Transverse colon (tissue), 4 donors: ENCODE data around the gene SLC19A1. TPM values are rescaled to one million over a fixed set of nuclear protein-coding genes. Genes with fewer than 3 reads are reported as not detected.

Experiments used
- DNase-seq: peaks from one replicate; pipeline ENCODE4 v3.0.0-alpha.2; 2019
- H3K27ac ChIP-seq, 4 donors: fragments of 200-600 bp; sonication (generic); 2 replicates each; pipeline ENCODE4 v1.5.1; 2016 to 2018; ENCODE audit warnings: inconsistent platforms in 4 of 4
- H3K27me3 ChIP-seq: fragments of 200-600 bp; sonication (generic); 2 replicates; pipeline ENCODE4 v1.5.1; 2017; ENCODE audit warnings: inconsistent platforms
- H3K36me3 ChIP-seq, 4 donors: fragments of 200-600 bp; sonication (generic); 2 replicates each; pipeline ENCODE4 v1.5.1; 2017 to 2019; ENCODE audit warnings: inconsistent platforms in 4 of 4
- H3K4me1 ChIP-seq, 4 donors: fragments of 200-600 bp; sonication (generic); 2 replicates each; pipeline ENCODE4 v1.5.1; 2017 to 2020; ENCODE audit warnings: inconsistent platforms in 4 of 4
- H3K4me3 ChIP-seq, 4 donors: fragments of 200-600 bp; sonication (generic); 1 replicate in 1 of 4; 2 replicates in 3 of 4; pipeline versions ENCODE4 v1.5.1 to v1.6.1; 2017 to 2019; ENCODE audit warnings: inconsistent platforms in 4 of 4
- H3K9me3 ChIP-seq, 2 donors: fragments of 200-600 bp; sonication (generic); 2 replicates each; pipeline ENCODE4 v1.5.1; 2017 to 2019; ENCODE audit warnings: inconsistent platforms in 2 of 2
- CTCF ChIP-seq, 5 experiments: fragments of 200-600 bp in 3 of 5; fragments of 450-650 bp in 2 of 5; sonication (generic) in 3 of 5; IDR thresholded peaks; 1 replicate in 2 of 5; 2 replicates in 3 of 5; pipeline ENCODE4 v1.5.1; 2016 to 2017; ENCODE audit warnings: antibody characterized with exemption in 5 of 5, inconsistent platforms in 3 of 5, mild to moderate bottlenecking in 2 of 5, moderate library complexity in 1 of 5
- EP300 ChIP-seq: sonication (generic); formaldehyde crosslinking; IDR thresholded peaks from one replicate; pipeline ENCODE4 v1.6.1; 2017; ENCODE audit warnings: antibody characterized with exemption, low read depth
- POLR2A ChIP-seq: fragments of 450-650 bp; IDR thresholded peaks from one replicate; pipeline ENCODE4 v1.6.1; 2016; ENCODE audit warnings: antibody characterized with exemption, mild to moderate bottlenecking, moderate library complexity
- POLR2AphosphoS5 ChIP-seq, 3 donors: sonication (generic); formaldehyde crosslinking; IDR thresholded peaks; one replicate each; pipeline ENCODE4 v1.6.1; 2016; ENCODE audit warnings: antibody characterized with exemption in 3 of 3
- WGBS, 2 donors: methylation state at CpG; one replicate each; pipeline ENCODE4 v1.1.5; 2018; ENCODE audit warnings: low coverage in 1 of 2; 5-methylcytosine and 5-hydroxymethylcytosine counted together
- in situ Hi-C, 4 donors: fragments of 200-750 bp; cut with MboI; loops; one replicate each; pipeline versions ENCODE4 v1.15.0 to v1.15.1; 2017; ENCODE audit warnings: low sequenced_read_pairs in 3 of 4, low pct_ligation_motif_present in 1 of 4, low pct_unique_long_range_greater_than_20kb in 1 of 4
- intact Hi-C: fragments of 100-400 bp; cut with DNase I; formaldehyde crosslinking; loops from one replicate; pipeline ENCODE4 v1.15.1; 2023; ENCODE audit warnings: low total_unique reads
- total RNA-seq, 4 donors: library from RNA; depleted of rRNA; stranded (reverse); fragments of >200 nt; gene quantifications; one replicate each; pipeline ENCODE4 v1.1.0, GENCODE V29; 2016

Gene SLC19A1
- total RNA-seq, 4 donors from 2014 or later: 8.3 to 24.1 (median 17.3) TPM

- TF ChIP-seq POLR2AphosphoS5 (IDR thresholded peaks at IDR 0.05) (no peak), POLR2A (no peak), CTCF (IDR thresholded peaks at IDR 0.05) (no peak), EP300 (no peak)
- Histone ChIP-seq H3K36me3 (no peaks in the 10 kb centered on the region), H3K4me3 (no peak overlapping the region), H3K27ac (peak overlapping the region in 3 of 4 donors; percentile 21 to 55 (median 36)), H3K27me3 (no peaks in the 10 kb centered on the region), H3K9me3 (no peaks in the 10 kb centered on the region), H3K4me1 (peaks cover 0 to 10% (median 4%) of the 10 kb centered on the region in 4 donors)
- in situ Hi-C loops (loop anchor here in 2 of 4 donors (25.0 kb wide), 1 partner anchor 239 kb away; no protein-coding TSS in a partner anchor), intact Hi-C loops (no loop called here)
- WGBS, 2 donors: 51 to 64% methylated on average over 11 to 14 of the region's 14 CpGs
- DNase-seq: no peak
These were observed 31.3 kb upstream of the SLC19A1 start for GRCh38 chr21:45573452-45574035.

DNA sequence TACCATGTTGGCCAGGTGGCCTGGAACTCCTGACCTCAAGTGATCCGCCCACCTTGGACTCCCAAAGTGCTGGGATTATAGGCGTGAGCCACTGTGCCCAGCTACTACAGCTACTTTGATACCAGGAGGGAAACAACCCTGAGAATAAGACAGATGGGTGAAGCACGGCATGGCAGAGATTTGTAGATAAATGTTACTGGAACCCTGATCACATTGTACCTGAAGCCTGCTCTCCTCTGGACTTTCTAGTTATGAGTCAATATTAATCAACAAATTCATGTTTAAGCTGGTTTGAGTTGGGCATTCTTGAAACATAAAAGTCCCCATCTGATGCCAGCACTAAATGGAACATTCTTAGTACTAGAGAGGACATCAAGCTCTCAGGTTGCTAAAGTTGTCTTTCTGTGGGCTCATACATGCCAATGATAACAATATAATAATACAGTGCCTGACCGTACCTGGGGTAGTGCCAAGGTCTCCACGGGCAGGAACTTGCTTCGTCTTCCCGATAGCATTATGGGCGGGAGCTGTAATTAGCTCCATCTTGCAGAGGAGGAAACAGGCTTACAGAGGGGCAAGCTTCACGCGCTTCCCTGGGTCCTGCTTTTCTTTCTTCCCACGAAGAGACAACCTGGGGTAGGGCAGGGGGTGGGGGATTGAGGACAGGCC is 30.7 kb upstream of the SLC19A1 start:
- intact Hi-C loops: no loop called here
- in situ Hi-C loops: loop anchor here in 2 of 4 donors (25.0 kb wide), 1 partner anchor 239 kb away; no protein-coding TSS in a partner anchor
- WGBS, 2 donors: 55 to 56% methylated on average over 5 to 11 of the region's 11 CpGs
- TF ChIP-seq CTCF (IDR thresholded peaks at IDR 0.05): no peak
- TF ChIP-seq EP300: no peak
- TF ChIP-seq POLR2AphosphoS5 (IDR thresholded peaks at IDR 0.05): no peak
- TF ChIP-seq POLR2A: no peak
- Histone ChIP-seq H3K4me3 (no peak overlapping the region), H3K9me3 (no peaks in the 10 kb centered on the region), H3K4me1 (peaks cover 0 to 10% (median 4%) of the 10 kb centered on the region in 4 donors), H3K27ac (peak overlapping the region in 2 of 4 donors; percentile 21 to 78), H3K27me3 (no peaks in the 10 kb centered on the region), H3K36me3 (no peaks in the 10 kb centered on the region)
- DNase-seq: no peak

- WGBS, 2 donors: 92% methylated on average over 8 of the region's 8 CpGs; no CpG with 5 or more reads in 1 of the 2 donors
- intact Hi-C loops (no loop called here), in situ Hi-C loops (loop anchor here in 2 of 4 donors (25.0 kb wide), 1 partner anchor 240 kb away; no protein-coding TSS in a partner anchor)
- peaks cover 0 to 10% (median 4%) of the 10 kb centered on the region in 4 donors for H3K4me1 ChIP-seq
- H3K36me3 ChIP-seq: no peaks in the 10 kb centered on the region
- no peak for TF ChIP-seq POLR2A
- no peak for TF ChIP-seq POLR2AphosphoS5 (IDR thresholded peaks at IDR 0.05)
- no peak for TF ChIP-seq EP300
- TF ChIP-seq CTCF (IDR thresholded peaks at IDR 0.05): no peak
- no peaks in the 10 kb centered on the region for H3K27me3 ChIP-seq
- H3K9me3 ChIP-seq: no peaks in the 10 kb centered on the region
- peak overlapping the region in 3 of 4 donors; percentile 67 to 78 (median 76) for H3K27ac ChIP-seq
- H3K4me3 ChIP-seq: no peak overlapping the region
- DNase-seq: no peak
These were observed 30.0 kb upstream of the SLC19A1 start for GRCh38 chr21:45572231-45572630.

DNA sequence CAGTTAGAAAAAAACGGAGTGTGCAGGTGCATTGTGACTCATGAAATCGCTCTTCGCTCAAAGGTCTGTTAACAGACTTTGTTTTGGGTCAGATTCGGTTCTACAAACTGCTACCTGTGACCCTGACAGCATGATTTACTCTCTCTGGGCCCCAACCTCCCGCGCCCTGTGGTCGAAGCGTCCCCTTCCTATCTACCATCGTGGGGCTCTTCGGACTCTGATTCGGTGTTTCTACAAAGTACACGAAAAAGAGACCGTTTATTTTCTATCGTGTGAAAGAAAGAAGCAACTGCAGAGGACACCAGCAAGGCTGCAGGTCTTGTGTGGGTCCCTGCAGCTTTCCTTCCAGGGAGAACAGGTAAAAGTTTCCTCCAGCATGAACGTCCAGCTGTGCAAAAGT is 29.4 kb upstream of the SLC19A1 start:
- H3K9me3 ChIP-seq: no peaks in the 10 kb centered on the region
- intact Hi-C loops (no loop called here), in situ Hi-C loops (loop anchor here in 2 of 4 donors (25.0 kb wide), 1 partner anchor 241 kb away; no protein-coding TSS in a partner anchor)
- peaks cover 0 to 10% (median 4%) of the 10 kb centered on the region in 4 donors for H3K4me1 ChIP-seq
- H3K36me3 ChIP-seq: no peaks in the 10 kb centered on the region
- no peak for TF ChIP-seq POLR2AphosphoS5 (IDR thresholded peaks at IDR 0.05)
- no peak for TF ChIP-seq POLR2A
- no peak for TF ChIP-seq EP300
- TF ChIP-seq CTCF (IDR thresholded peaks at IDR 0.05): no peak
- 48 to 76% methylated on average over 4 to 15 of the region's 15 CpGs for WGBS, 2 donors
- H3K27ac ChIP-seq: peak overlapping the region; percentile 65 to 78 (median 72)
- DNase-seq: no peak
- H3K27me3 ChIP-seq: peaks cover 4% of the 10 kb centered on the region
- no peak overlapping the region for H3K4me3 ChIP-seq
